Measurements from ENCODE around the gene DMRTA2.

- TF ChIP-seq BHLHE40 (IDR thresholded peaks at IDR 0.05; ENCODE audit: borderline replicate concordance) (no peak), ELF4 (IDR thresholded peaks at IDR 0.05) (no peak), FOXA1 (IDR thresholded peaks at IDR 0.05) (no peak), TARDBP (IDR thresholded peaks at IDR 0.05) (no peak), ARNT (IDR thresholded peaks at IDR 0.05) (no peak), SUZ12 (IDR thresholded peaks at IDR 0.05) (no peak), PKNOX1 (IDR thresholded peaks at IDR 0.05) (no peak)
These were observed 6.4 kb downstream of the DMRTA2 start for GRCh38 chr1:50416553-50417453.

Data from HEK293T (cell line).